ENCODE measurements around the gene FCHO2. TPM values are rescaled to one million over a fixed set of nuclear protein-coding genes. Genes with fewer than 3 reads are reported as not detected.
A peak's percentile ranks its signal among the peaks of the same experiment; 100 is the strongest.

The FCHO2 gene
- total RNA-seq, 2 donors from 2014 or later: 34.4 to 38.2 TPM

GRCh38 chr5:72937517-72938061, 18.3 kb upstream of the FCHO2 start:
- peak overlapping the region in 1 of 2 donors; percentile 26 for H3K27ac ChIP-seq
- no peak for DNase-seq (ENCODE audit: low spot score)
- no peak overlapping the region for H3K4me3 ChIP-seq
- H3K9me3 ChIP-seq: no peaks in the 10 kb centered on the region
- no peak for ATAC-seq (ENCODE audit: insufficient number of reproducible peaks, low FRiP score, low read depth)
- TF ChIP-seq, protein P1, sequence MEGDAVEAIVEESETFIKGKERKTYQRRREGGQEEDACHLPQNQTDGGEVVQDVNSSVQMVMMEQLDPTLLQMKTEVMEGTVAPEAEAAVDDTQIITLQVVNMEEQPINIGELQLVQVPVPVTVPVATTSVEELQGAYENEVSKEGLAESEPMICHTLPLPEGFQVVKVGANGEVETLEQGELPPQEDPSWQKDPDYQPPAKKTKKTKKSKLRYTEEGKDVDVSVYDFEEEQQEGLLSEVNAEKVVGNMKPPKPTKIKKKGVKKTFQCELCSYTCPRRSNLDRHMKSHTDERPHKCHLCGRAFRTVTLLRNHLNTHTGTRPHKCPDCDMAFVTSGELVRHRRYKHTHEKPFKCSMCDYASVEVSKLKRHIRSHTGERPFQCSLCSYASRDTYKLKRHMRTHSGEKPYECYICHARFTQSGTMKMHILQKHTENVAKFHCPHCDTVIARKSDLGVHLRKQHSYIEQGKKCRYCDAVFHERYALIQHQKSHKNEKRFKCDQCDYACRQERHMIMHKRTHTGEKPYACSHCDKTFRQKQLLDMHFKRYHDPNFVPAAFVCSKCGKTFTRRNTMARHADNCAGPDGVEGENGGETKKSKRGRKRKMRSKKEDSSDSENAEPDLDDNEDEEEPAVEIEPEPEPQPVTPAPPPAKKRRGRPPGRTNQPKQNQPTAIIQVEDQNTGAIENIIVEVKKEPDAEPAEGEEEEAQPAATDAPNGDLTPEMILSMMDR (IDR thresholded peaks at IDR 0.05): no peak
- peaks cover 0 to 12% of the 10 kb centered on the region in 2 donors for H3K4me1 ChIP-seq (ENCODE audit: control insufficient read depth in 1 of 2, low read depth in 2 of 2)
- no peaks in the 10 kb centered on the region for H3K27me3 ChIP-seq (replicated peaks; ENCODE audit: insufficient read depth)
- H3K36me3 ChIP-seq: no peaks in the 10 kb centered on the region

GRCh38 chr5:72938206-72938605, 17.6 kb upstream of the FCHO2 start:
- ATAC-seq (ENCODE audit: insufficient number of reproducible peaks, low FRiP score, low read depth) (no peak), DNase-seq (ENCODE audit: low spot score) (no peak)
- no peak overlapping the region for H3K4me3 ChIP-seq
- TF ChIP-seq, protein P1 (IDR thresholded peaks at IDR 0.05): no peak
- peaks cover 0 to 12% of the 10 kb centered on the region in 2 donors for H3K4me1 ChIP-seq (ENCODE audit: control insufficient read depth in 1 of 2, low read depth in 2 of 2)
- H3K27me3 ChIP-seq (replicated peaks; ENCODE audit: insufficient read depth): no peaks in the 10 kb centered on the region
- no peaks in the 10 kb centered on the region for H3K9me3 ChIP-seq
- H3K27ac ChIP-seq: peak overlapping the region in 1 of 2 donors; percentile 26
- H3K36me3 ChIP-seq: no peaks in the 10 kb centered on the region

DNA sequence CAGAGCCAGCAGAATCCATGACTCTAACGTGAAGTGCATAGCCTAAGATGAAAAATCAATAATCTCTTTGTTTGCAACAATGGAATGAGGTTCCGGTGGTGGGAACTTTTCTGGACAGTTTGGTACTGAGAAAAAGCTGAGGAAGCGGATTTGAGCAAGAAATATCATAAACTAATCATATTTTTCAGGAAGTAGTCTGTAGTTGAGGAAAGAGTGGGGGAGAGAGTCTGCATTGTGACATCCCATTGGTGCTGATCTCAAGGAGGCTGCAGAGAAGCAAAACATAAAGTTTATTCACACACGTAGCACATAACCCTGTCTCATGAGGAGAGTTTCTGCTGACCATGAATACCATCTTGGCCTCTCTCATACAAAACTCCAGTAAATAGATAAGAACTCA, 15.8 kb upstream of the FCHO2 start:
- Histone ChIP-seq H3K27me3 (replicated peaks; ENCODE audit: insufficient read depth) (no peaks in the 10 kb centered on the region), H3K9me3 (no peaks in the 10 kb centered on the region), H3K4me3 (no peak overlapping the region), H3K27ac (no peak overlapping the region), H3K4me1 (ENCODE audit: control insufficient read depth in 1 of 2, low read depth in 2 of 2) (peaks cover 0 to 12% of the 10 kb centered on the region in 2 donors), H3K36me3 (no peaks in the 10 kb centered on the region)
- ATAC-seq (ENCODE audit: insufficient number of reproducible peaks, low FRiP score, low read depth) (no peak), DNase-seq (ENCODE audit: low spot score) (no peak)
- TF ChIP-seq, protein P1 (IDR thresholded peaks at IDR 0.05): no peak

DNA sequence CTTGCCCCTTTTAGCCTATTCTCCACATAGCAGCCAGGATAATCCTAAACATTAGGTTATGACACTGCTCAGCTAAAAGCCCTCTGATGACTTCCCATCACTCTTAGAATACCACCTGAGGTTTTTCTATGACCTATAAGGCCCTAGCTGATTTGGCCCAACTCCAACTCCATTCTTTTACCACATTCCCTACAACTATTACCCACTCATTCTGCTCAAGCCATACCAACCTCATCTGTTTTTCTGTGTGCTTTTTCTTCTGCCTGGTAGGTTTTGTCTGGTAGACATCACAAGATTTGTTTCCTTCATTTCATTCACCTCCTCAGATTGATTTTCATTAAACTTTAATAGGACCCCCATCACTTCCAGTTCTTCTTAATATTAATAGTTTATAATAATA, 12.5 kb upstream of the FCHO2 start:
- H3K27me3 ChIP-seq (replicated peaks; ENCODE audit: insufficient read depth): no peaks in the 10 kb centered on the region
- no peak overlapping the region for H3K27ac ChIP-seq
- ATAC-seq (ENCODE audit: insufficient number of reproducible peaks, low FRiP score, low read depth): no peak
- peaks cover 0 to 8% of the 10 kb centered on the region in 2 donors for H3K4me1 ChIP-seq (ENCODE audit: control insufficient read depth in 1 of 2, low read depth in 2 of 2)
- H3K36me3 ChIP-seq: no peaks in the 10 kb centered on the region
- H3K9me3 ChIP-seq: no peaks in the 10 kb centered on the region
- TF ChIP-seq, protein P1 (IDR thresholded peaks at IDR 0.05): no peak
- no peak for DNase-seq (ENCODE audit: low spot score)
- no peak overlapping the region for H3K4me3 ChIP-seq

- ATAC-seq (ENCODE audit: insufficient number of reproducible peaks, low FRiP score, low read depth): no peak
- TF ChIP-seq, protein P1 (IDR thresholded peaks at IDR 0.05): no peak
Measured at GRCh38 chr5:72947498-72947897, 8.3 kb upstream of the FCHO2 start.

More at GRCh38 chr5:72947498-72947897, 8.3 kb upstream of the FCHO2 start:
- peaks cover 2 to 12% of the 10 kb centered on the region in 2 donors for H3K4me1 ChIP-seq (ENCODE audit: control insufficient read depth in 1 of 2, low read depth in 2 of 2)
- H3K27ac ChIP-seq: no peak overlapping the region
- H3K27me3 ChIP-seq (replicated peaks; ENCODE audit: insufficient read depth): no peaks in the 10 kb centered on the region
- H3K4me3 ChIP-seq: no peak overlapping the region
- no peaks in the 10 kb centered on the region for H3K9me3 ChIP-seq
- DNase-seq (ENCODE audit: low spot score): no peak
- H3K36me3 ChIP-seq: no peaks in the 10 kb centered on the region

Data from thoracic aorta (tissue), 2 donors.